RCC 7860 (cell line): Measurements from ENCODE around the gene SDC4.

ENCODE experiments used
- DNase-seq: peaks from one replicate; pipeline ENCODE4 v3.0.0-alpha.2; 2015; ENCODE audit warnings: low spot score
- FAIRE-seq: peaks from 2 replicates; lab custom pipeline; 2012; peaks lifted over from hg19 to GRCh38; lab: Jason Lieb, UNC

Gene SDC4

GRCh38 chr20:45301824-45302271, 46.4 kb downstream of the SDC4 start:
- no peak for DNase-seq
- no peak for FAIRE-seq

- FAIRE-seq: no peak
- peak; percentile 23 for DNase-seq
Measured at GRCh38 chr20:45300961-45301360, 47.3 kb downstream of the SDC4 start.

- no peak for FAIRE-seq
Measured at GRCh38 chr20:45299786-45300185, 48.4 kb downstream of the SDC4 start.

GRCh38 chr20:45297786-45298497, 50.3 kb downstream of the SDC4 start:
- DNase-seq (no peak), FAIRE-seq (no peak)

More at GRCh38 chr20:45299786-45300185, 48.4 kb downstream of the SDC4 start:
- DNase-seq: no peak

GRCh38 chr20:45294659-45295058, 53.6 kb downstream of the SDC4 start:
- no peak for FAIRE-seq
- no peak for DNase-seq

GRCh38 chr20:45294003-45294368, 54.2 kb downstream of the SDC4 start:
- no peak for FAIRE-seq
- no peak for DNase-seq

- peak; percentile 29 for DNase-seq
- no peak for FAIRE-seq
Measured at GRCh38 chr20:45293041-45294002, 54.9 kb downstream of the SDC4 start.

GRCh38 chr20:45292343-45292742, 55.9 kb downstream of the SDC4 start:
- no peak for FAIRE-seq
- DNase-seq: no peak

- DNase-seq (no peak), FAIRE-seq (no peak)
Measured at GRCh38 chr20:45291526-45291925, 56.7 kb downstream of the SDC4 start.

GRCh38 chr20:45290677-45291355, 57.4 kb downstream of the SDC4 start:
- peak; percentile 60 for DNase-seq
- FAIRE-seq: no peak

- DNase-seq (no peak), FAIRE-seq (no peak)
Measured at GRCh38 chr20:45289942-45290676, 58.1 kb downstream of the SDC4 start.

- no peak for FAIRE-seq
- no peak for DNase-seq
Measured at GRCh38 chr20:45288860-45289259, 59.4 kb downstream of the SDC4 start.

- DNase-seq: no peak
- FAIRE-seq: no peak
Measured at GRCh38 chr20:45288376-45288775, 59.8 kb downstream of the SDC4 start.

GRCh38 chr20:45283551-45284057, 64.6 kb downstream of the SDC4 start:
- FAIRE-seq (no peak), DNase-seq (no peak)

GRCh38 chr20:45282700-45283550, 65.3 kb downstream of the SDC4 start:
- DNase-seq (no peak), FAIRE-seq (no peak)

- FAIRE-seq: no peak
Measured at GRCh38 chr20:45279992-45280391, 68.2 kb downstream of the SDC4 start.

GRCh38 chr20:45275338-45275737, 72.9 kb downstream of the SDC4 start:
- FAIRE-seq: no peak
- no peak for DNase-seq

More at GRCh38 chr20:45279992-45280391, 68.2 kb downstream of the SDC4 start:
- no peak for DNase-seq
